SHP77 (cell line): ENCODE results near the gene WDR5B.
"Not testable (repeated sequence)": the region's sequence is repeated elsewhere in the genome, so short reads cannot be mapped to it uniquely, and the experiment has no call there.

ENCODE experiments used
- DNase-seq, 2 experiments: peaks; one replicate each; lab custom pipeline; 2025; lab: John Stamatoyannopoulos, UW

The WDR5B gene

GRCh38 chr3:122415762-122416654, at the start of gene WDR5B:
WDR5B (minus strand) TSS chr3:122416062; CDS start chr3:122415528, 534 bp downstream.
- DNase-seq, result no peak

GRCh38 chr3:122464659-122465058, 48.8 kb upstream of the WDR5B start:
- no peak for DNase-seq

GRCh38 chr3:122462406-122462805, 46.5 kb upstream of the WDR5B start:
- DNase-seq, result no peak

- DNase-seq, result no peak
Measured at GRCh38 chr3:122461806-122462205, 45.9 kb upstream of the WDR5B start.

GRCh38 chr3:122458992-122459391, 43.1 kb upstream of the WDR5B start:
- DNase-seq, result peak in 1 of 2 experiments; percentile 1

- no peak for DNase-seq
Measured at GRCh38 chr3:122457706-122458105, 41.8 kb upstream of the WDR5B start.

- no peak for DNase-seq
Measured at GRCh38 chr3:122456074-122456473, 40.2 kb upstream of the WDR5B start.

- no peak for DNase-seq
Measured at GRCh38 chr3:122451371-122451770, 35.5 kb upstream of the WDR5B start.

GRCh38 chr3:122448218-122448617, 32.4 kb upstream of the WDR5B start:
- not testable (repeated sequence) for DNase-seq

GRCh38 chr3:122444491-122444887, 28.6 kb upstream of the WDR5B start:
- not testable (repeated sequence) for DNase-seq

- DNase-seq, result not testable (repeated sequence)
Measured at GRCh38 chr3:122443762-122444490, 28.1 kb upstream of the WDR5B start.

GRCh38 chr3:122443090-122443489, 27.2 kb upstream of the WDR5B start:
- no peak for DNase-seq

- DNase-seq, result no peak
Measured at GRCh38 chr3:122435950-122436349, 20.1 kb upstream of the WDR5B start.

- DNase-seq, result no peak
Measured at GRCh38 chr3:122430371-122430770, 14.5 kb upstream of the WDR5B start.

- DNase-seq, result no peak
Measured at GRCh38 chr3:122427857-122428471, 12.1 kb upstream of the WDR5B start.

GRCh38 chr3:122421836-122422235, 6.0 kb upstream of the WDR5B start:
- DNase-seq, result no peak

- DNase-seq, result no peak
Measured at GRCh38 chr3:122421101-122421500, 5.2 kb upstream of the WDR5B start.

GRCh38 chr3:122416966-122417365, 1.1 kb upstream of the WDR5B start:
- no peak for DNase-seq

- no peak for DNase-seq
Measured at GRCh38 chr3:122415104-122415744, 638 bp downstream of the WDR5B start.

- no peak for DNase-seq
Measured at GRCh38 chr3:122414391-122414790, 1.5 kb downstream of the WDR5B start.

GRCh38 chr3:122410639-122411038, 5.2 kb downstream of the WDR5B start:
- no peak for DNase-seq

GRCh38 chr3:122410111-122410510, 5.8 kb downstream of the WDR5B start:
- DNase-seq, result no peak
